PC-9 (cell line): ENCODE results near the gene CRAT. TPM values are rescaled to one million over a fixed set of nuclear protein-coding genes. Genes with fewer than 3 reads are reported as not detected.

Source experiments
- BruUV-seq: library from RNA; stranded (reverse); fragments of 400-500 nt; replicated peaks from 2 replicates; lab custom pipeline; 2021; lab: Mats Ljungman, UMichigan
- CTCF ChIA-PET: fragments of 300-600 bp; sonication (Branson Sonifier 250); formaldehyde crosslinking; loops from one replicate; lab custom pipeline; 2022; ENCODE audit warnings: antibody characterized with exemption; lab: Charles Lee
- POLR2A ChIA-PET: fragments of 300-600 bp; sonication (Branson Sonifier 250); formaldehyde crosslinking; loops from one replicate; lab custom pipeline; 2022; ENCODE audit warnings: antibody characterized with exemption; ENCODE audit not compliant: unreplicated experiment; lab: Charles Lee
- DNase-seq, 2 experiments: peaks; one replicate each; pipeline versions ENCODE4 v3.0.0 to v3.0.0-alpha.2; 2015 to 2022; ENCODE audit warnings: mixed read lengths in 1 of 2
- H2AFZ ChIP-seq: fragments of 200-600 bp; sonication (generic); 2 replicates; pipeline ENCODE4 v1.8.1; 2017; ENCODE audit warnings: antibody characterized with exemption
- H3F3A ChIP-seq: fragments of 200-600 bp; sonication (generic); 2 replicates; pipeline ENCODE4 v1.8.1; 2017; ENCODE audit warnings: antibody characterized with exemption, mild to moderate bottlenecking, low read depth; ENCODE audit not compliant: insufficient read depth
- H3K27ac ChIP-seq: fragments of 200-600 bp; sonication (generic); 2 replicates; pipeline ENCODE4 v1.6.1; 2016; ENCODE audit warnings: mixed run types
- H3K27me3 ChIP-seq: fragments of 200-600 bp; sonication (generic); 2 replicates; pipeline ENCODE4 v1.6.1; 2016; ENCODE audit warnings: low read depth, mixed run types; ENCODE audit not compliant: insufficient read depth
- H3K36me3 ChIP-seq: fragments of 200-600 bp; sonication (generic); 2 replicates; pipeline ENCODE4 v1.6.1; 2016; ENCODE audit warnings: low read depth, mixed run types
- H3K4me1 ChIP-seq: fragments of 200-600 bp; sonication (generic); replicated peaks from 2 replicates; pipeline ENCODE4 v1.6.1; 2016; ENCODE audit warnings: mixed run types; ENCODE audit not compliant: insufficient read depth
- H3K4me2 ChIP-seq: fragments of 200-600 bp; sonication (generic); 2 replicates; pipeline ENCODE4 v1.6.1; 2017; ENCODE audit warnings: mixed run types
- H3K4me3 ChIP-seq: fragments of 200-600 bp; sonication (generic); 2 replicates; pipeline ENCODE4 v1.6.1; 2016; ENCODE audit warnings: mixed run types
- H3K79me2 ChIP-seq: fragments of 200-600 bp; sonication (generic); 2 replicates; pipeline ENCODE4 v1.6.1; 2017; ENCODE audit warnings: low read depth, mixed run types
- H3K9me2 ChIP-seq: fragments of 200-600 bp; sonication (generic); 2 replicates; pipeline ENCODE4 v1.8.1; 2017; ENCODE audit warnings: mild to moderate bottlenecking; ENCODE audit not compliant: insufficient read depth
- H3K9me3 ChIP-seq: fragments of 200-600 bp; sonication (generic); 2 replicates; pipeline ENCODE4 v1.8.1; 2016; ENCODE audit warnings: low read depth; ENCODE audit not compliant: insufficient read depth
- H4K20me1 ChIP-seq: fragments of 200-600 bp; sonication (generic); 2 replicates; pipeline ENCODE4 v1.8.1; 2017; ENCODE audit not compliant: insufficient read depth
- CTCF ChIP-seq: fragments of 200-600 bp; sonication (generic); conservative IDR thresholded peaks from 2 replicates; pipeline ENCODE4 v1.6.1; 2017; ENCODE audit warnings: mixed run types, antibody characterized with exemption, mild to moderate bottlenecking, moderate library complexity
- EZH2 ChIP-seq: fragments of 200-600 bp; sonication (generic); IDR thresholded peaks from 2 replicates; pipeline ENCODE4 v1.8.0; 2017; ENCODE audit warnings: antibody characterized with exemption, low read depth
- intact Hi-C: fragments of 100-400 bp; cut with micrococcal nuclease; formaldehyde crosslinking; loops from one replicate; pipeline ENCODE4 v1.10.0; 2022; ENCODE audit not compliant: unreplicated experiment
- total RNA-seq: library from RNA; stranded (reverse); gene quantifications from 2 replicates; pipeline ENCODE4 v1.2.3, GENCODE V29; 2021

The CRAT gene
- total RNA-seq, 1 experiment from 2014 or later: 40.3 TPM

- Histone ChIP-seq H3K36me3 (no peaks in the 10 kb centered on the region; the same call in 1 of the 2 replicates), H3K27me3 (no peaks in the 10 kb centered on the region), H3K4me3 (no peak overlapping the region), H3K79me2 (no peaks in the 10 kb centered on the region), H4K20me1 (no peaks in the 10 kb centered on the region), H3K4me1 (peaks cover 17% of the 10 kb centered on the region), H3F3A (peaks cover 19% of the 10 kb centered on the region), H3K27ac (no peak overlapping the region), H3K9me3 (no peaks in the 10 kb centered on the region), H3K9me2 (no peaks in the 10 kb centered on the region), H2AFZ (no peak overlapping the region), H3K4me2 (no peak overlapping the region)
- CTCF ChIA-PET: interaction anchor here (0.7 kb wide), 1 partner anchor 1923 kb away, joined by 3 read pairs; no protein-coding TSS in a partner anchor
- DNase-seq: no peak
- intact Hi-C loops: no loop called here
- BruUV-seq: no TSS peak
- TF ChIP-seq EZH2 (no peak), CTCF (no peak)
- POLR2A ChIA-PET: interaction anchor here (0.7 kb wide), 1 partner anchor 645 kb away, joined by 6 read pairs; no protein-coding TSS in a partner anchor
Observed at GRCh38 chr9:129128689-129129088, 18.1 kb upstream of the CRAT start.

- CTCF ChIA-PET: interaction anchor here (0.6 kb wide), 1 partner anchor 123 kb away, joined by 5 read pairs; no protein-coding TSS in a partner anchor
- Histone ChIP-seq H3K4me1 (peaks cover 17% of the 10 kb centered on the region), H3K4me2 (no peak overlapping the region), H2AFZ (no peak overlapping the region), H3K79me2 (no peaks in the 10 kb centered on the region), H3K27ac (no peak overlapping the region), H3K27me3 (no peaks in the 10 kb centered on the region), H3K9me3 (no peaks in the 10 kb centered on the region), H3K4me3 (no peak overlapping the region), H3K36me3 (no peaks in the 10 kb centered on the region; the same call in 1 of the 2 replicates), H3K9me2 (no peaks in the 10 kb centered on the region), H4K20me1 (no peaks in the 10 kb centered on the region), H3F3A (peaks cover 23% of the 10 kb centered on the region)
- TF ChIP-seq EZH2 (no peak), CTCF (no peak)
- POLR2A ChIA-PET: no interaction called here
- DNase-seq: no peak
- BruUV-seq: no TSS peak
- intact Hi-C loops: no loop called here
Observed at GRCh38 chr9:129126749-129127618, 16.4 kb upstream of the CRAT start.

GRCh38 chr9:129125478-129125877, 14.9 kb upstream of the CRAT start:
- Histone ChIP-seq H3F3A (peaks cover 13% of the 10 kb centered on the region), H4K20me1 (no peaks in the 10 kb centered on the region), H3K9me2 (no peaks in the 10 kb centered on the region), H3K4me3 (no peak overlapping the region), H3K36me3 (no peaks in the 10 kb centered on the region; the same call in 1 of the 2 replicates), H3K27ac (peak overlapping the region; percentile 72), H3K27me3 (no peaks in the 10 kb centered on the region), H3K4me1 (peaks cover 17% of the 10 kb centered on the region), H2AFZ (no peak overlapping the region), H3K9me3 (no peaks in the 10 kb centered on the region), H3K4me2 (peak overlapping the region; percentile 29; the same call in 1 of the 2 replicates), H3K79me2 (no peaks in the 10 kb centered on the region)
- peak; percentile 27 to 88 for DNase-seq
- no TSS peak for BruUV-seq
- TF ChIP-seq CTCF (no peak), EZH2 (no peak)
- POLR2A ChIA-PET: interaction anchor here (0.6 kb wide), 3 partner anchors 15 to 484 kb away, joined by 3 to 6 read pairs (median 5); no protein-coding TSS in a partner anchor
- CTCF ChIA-PET: no interaction called here
- intact Hi-C loops: no loop called here
